RPMI8226 (cell line): ENCODE data around the gene PXN.
"Not testable (repeated sequence)": the region's sequence is repeated elsewhere in the genome, so short reads cannot be mapped to it uniquely, and the experiment has no call there.

Source experiments
- DNase-seq: peaks from one replicate; pipeline ENCODE4 v3.0.0-alpha.2; 2015

PXN gene

GRCh38 chr12:120239776-120240494 is 25.6 kb downstream of the PXN start:
- DNase-seq: peak; percentile 1

GRCh38 chr12:120238839-120239445 is 26.6 kb downstream of the PXN start:
- no peak for DNase-seq

- no peak for DNase-seq
Measured at GRCh38 chr12:120238217-120238616, 27.3 kb downstream of the PXN start.

- peak; percentile 1 for DNase-seq
Measured at GRCh38 chr12:120237360-120238171, 28.0 kb downstream of the PXN start.

GRCh38 chr12:120236809-120237208 is 28.7 kb downstream of the PXN start:
- not testable (repeated sequence) for DNase-seq

- no peak for DNase-seq
Measured at GRCh38 chr12:120235369-120236323, 29.9 kb downstream of the PXN start.

GRCh38 chr12:120234643-120235368 is 30.7 kb downstream of the PXN start:
- peak; percentile 33 for DNase-seq

- DNase-seq: no peak
Measured at GRCh38 chr12:120231316-120232011, 34.1 kb downstream of the PXN start.

GRCh38 chr12:120230974-120231315 is 34.6 kb downstream of the PXN start:
- no peak for DNase-seq

- no peak for DNase-seq
Measured at GRCh38 chr12:120230326-120230973, 35.1 kb downstream of the PXN start.

GRCh38 chr12:120229487-120230325 is 35.8 kb downstream of the PXN start:
- DNase-seq: no peak

- no peak for DNase-seq
Measured at GRCh38 chr12:120229071-120229486, 36.5 kb downstream of the PXN start.

- peak; percentile 85 for DNase-seq
Measured at GRCh38 chr12:120228291-120229070, 37.0 kb downstream of the PXN start.

- no peak for DNase-seq
Measured at GRCh38 chr12:120228041-120228290, 37.6 kb downstream of the PXN start.

GRCh38 chr12:120227233-120228040 is 38.1 kb downstream of the PXN start:
- DNase-seq: no peak

GRCh38 chr12:120225852-120226640 is 39.5 kb downstream of the PXN start:
- no peak for DNase-seq

GRCh38 chr12:120225200-120225558 is 40.4 kb downstream of the PXN start:
- no peak for DNase-seq
